HL-60/S4 (cell line): ENCODE results near the gene CHL1.

ENCODE experiments used
- in situ Hi-C: fragments of 300-500 bp; cut with MboI; formaldehyde crosslinking; loops from 2 replicates; pipeline ENCODE4 v1.14.3; 2022; ENCODE audit warnings: low sequenced_read_pairs

Gene CHL1

GRCh38 chr3:196311-197148 is at the start of gene CHL1:
Gene CHL1 (plus strand): TSS chr3:196763. CDS start chr3:319777, 123,014 bp downstream.
- in situ Hi-C loops: no loop called here

GRCh38 chr3:151614-152189 is 44.9 kb upstream of the CHL1 start:
- in situ Hi-C loops: no loop called here

GRCh38 chr3:159974-160373 is 36.6 kb upstream of the CHL1 start:
- in situ Hi-C loops: no loop called here

GRCh38 chr3:166071-166470 is 30.5 kb upstream of the CHL1 start:
- in situ Hi-C loops: no loop called here

- in situ Hi-C loops: no loop called here
These were observed 29.8 kb upstream of the CHL1 start for GRCh38 chr3:166799-167198.

- in situ Hi-C loops: no loop called here
These were observed 22.7 kb upstream of the CHL1 start for GRCh38 chr3:173886-174285.

- in situ Hi-C loops: no loop called here
These were observed 11.6 kb upstream of the CHL1 start for GRCh38 chr3:184976-185375.

- in situ Hi-C loops: no loop called here
These were observed 4.2 kb upstream of the CHL1 start for GRCh38 chr3:192215-192929.

GRCh38 chr3:194001-194400 is 2.6 kb upstream of the CHL1 start:
- in situ Hi-C loops: no loop called here

- in situ Hi-C loops: no loop called here
These were observed 2.1 kb upstream of the CHL1 start for GRCh38 chr3:194421-194820.

GRCh38 chr3:195666-196065 is 897 bp upstream of the CHL1 start:
- in situ Hi-C loops: no loop called here

- in situ Hi-C loops: no loop called here
These were observed 725 bp downstream of the CHL1 start for GRCh38 chr3:197149-197827.

GRCh38 chr3:197828-198491 is 1.4 kb downstream of the CHL1 start:
- in situ Hi-C loops: no loop called here

- in situ Hi-C loops: no loop called here
These were observed 3.3 kb downstream of the CHL1 start for GRCh38 chr3:199835-200234.

GRCh38 chr3:200758-201325 is 4.3 kb downstream of the CHL1 start:
- in situ Hi-C loops: no loop called here

GRCh38 chr3:204102-204501 is 7.5 kb downstream of the CHL1 start:
- in situ Hi-C loops: no loop called here

GRCh38 chr3:207973-208372 is 11.4 kb downstream of the CHL1 start:
- in situ Hi-C loops: no loop called here

GRCh38 chr3:210669-211068 is 14.1 kb downstream of the CHL1 start:
- in situ Hi-C loops: no loop called here

- in situ Hi-C loops: no loop called here
These were observed 15.9 kb downstream of the CHL1 start for GRCh38 chr3:212432-212831.

- in situ Hi-C loops: no loop called here
These were observed 20.7 kb downstream of the CHL1 start for GRCh38 chr3:217099-217813.
